Mucosa of rectum (tissue), 2 donors: ENCODE data around the gene DAW1.
"Not testable (repeated sequence)": the region's sequence is repeated elsewhere in the genome, so short reads cannot be mapped to it uniquely, and the experiment has no call there.

Source experiments
- H3K27ac ChIP-seq, 2 donors: one replicate each; pipeline ENCODE4 v1.7.0; 2013; ENCODE audit warnings: inconsistent platforms in 2 of 2, low read depth in 2 of 2, low read length in 2 of 2
- H3K27me3 ChIP-seq, 2 donors: one replicate each; pipeline ENCODE4 v1.7.0; 2013; ENCODE audit warnings: low read length in 2 of 2; ENCODE audit not compliant: control insufficient read depth in 2 of 2, insufficient read depth in 2 of 2
- H3K36me3 ChIP-seq, 2 donors: one replicate each; pipeline ENCODE4 v1.7.0; 2013; ENCODE audit warnings: low read length in 2 of 2; ENCODE audit not compliant: control insufficient read depth in 2 of 2, insufficient read depth in 2 of 2
- H3K4me1 ChIP-seq, 2 donors: one replicate each; pipeline ENCODE4 v1.7.0; 2013; ENCODE audit warnings: low read length in 2 of 2, mild to moderate bottlenecking in 1 of 2; ENCODE audit not compliant: control insufficient read depth in 2 of 2, insufficient read depth in 2 of 2
- H3K4me3 ChIP-seq, 2 donors: one replicate each; pipeline ENCODE4 v1.7.0; 2013; ENCODE audit warnings: low read length in 2 of 2
- H3K9ac ChIP-seq, 2 donors: one replicate each; pipeline ENCODE4 v1.7.0; 2013; ENCODE audit warnings: low read length in 2 of 2, low read depth in 1 of 2, mild to moderate bottlenecking in 1 of 2
- H3K9me3 ChIP-seq, 2 donors: one replicate each; pipeline ENCODE4 v1.7.0; 2013; ENCODE audit warnings: low read length in 2 of 2; ENCODE audit not compliant: control insufficient read depth in 2 of 2
- donor health status: healthy.
- donor health status: Normal muscosa, but diverticular disease.

The DAW1 gene

GRCh38 chr2:227906991-227907390 lies 35.6 kb downstream of the DAW1 start:
- Histone ChIP-seq H3K9me3 (no peaks in the 10 kb centered on the region), H3K4me1 (no peaks in the 10 kb centered on the region), H3K27ac (no peak overlapping the region), H3K4me3 (no peak overlapping the region), H3K9ac (no peak overlapping the region), H3K27me3 (no peaks in the 10 kb centered on the region), H3K36me3 (no peaks in the 10 kb centered on the region)

GRCh38 chr2:227908266-227909054 lies 37.0 kb downstream of the DAW1 start:
- H3K36me3 ChIP-seq = no peaks in the 10 kb centered on the region
- no peaks in the 10 kb centered on the region for H3K4me1 ChIP-seq
- H3K27ac ChIP-seq = no peak overlapping the region
- no peak overlapping the region for H3K4me3 ChIP-seq
- H3K9me3 ChIP-seq = no peaks in the 10 kb centered on the region
- H3K9ac ChIP-seq = no peak overlapping the region
- H3K27me3 ChIP-seq = no peaks in the 10 kb centered on the region

GRCh38 chr2:227914362-227914761 lies 42.9 kb downstream of the DAW1 start:
- H3K27ac ChIP-seq = no peak overlapping the region
- no peak overlapping the region for H3K4me3 ChIP-seq
- no peaks in the 10 kb centered on the region for H3K36me3 ChIP-seq
- no peaks in the 10 kb centered on the region for H3K27me3 ChIP-seq
- H3K4me1 ChIP-seq = no peaks in the 10 kb centered on the region
- no peak overlapping the region for H3K9ac ChIP-seq
- H3K9me3 ChIP-seq = no peaks in the 10 kb centered on the region

GRCh38 chr2:227921648-227922047 lies 50.2 kb downstream of the DAW1 start:
- Histone ChIP-seq H3K27me3 (no peaks in the 10 kb centered on the region), H3K4me3 (no peak overlapping the region), H3K27ac (no peak overlapping the region), H3K9ac (no peak overlapping the region), H3K36me3 (no peaks in the 10 kb centered on the region), H3K9me3 (no peaks in the 10 kb centered on the region), H3K4me1 (peaks cover 0 to 2% of the 10 kb centered on the region in 2 donors)

GRCh38 chr2:227932001-227932400 lies 60.6 kb downstream of the DAW1 start:
- no peak overlapping the region for H3K4me3 ChIP-seq
- H3K9me3 ChIP-seq = peaks cover 2 to 4% of the 10 kb centered on the region in 2 donors
- H3K27ac ChIP-seq = no peak overlapping the region
- H3K4me1 ChIP-seq = no peaks in the 10 kb centered on the region
- no peaks in the 10 kb centered on the region for H3K36me3 ChIP-seq
- H3K27me3 ChIP-seq = no peaks in the 10 kb centered on the region
- no peak overlapping the region for H3K9ac ChIP-seq

GRCh38 chr2:227932403-227932802 lies 61.0 kb downstream of the DAW1 start:
- Histone ChIP-seq H3K36me3 (no peaks in the 10 kb centered on the region), H3K9ac (no peak overlapping the region), H3K4me3 (no peak overlapping the region), H3K27me3 (no peaks in the 10 kb centered on the region), H3K9me3 (peaks cover 0 to 3% of the 10 kb centered on the region in 2 donors), H3K4me1 (no peaks in the 10 kb centered on the region), H3K27ac (no peak overlapping the region)

- Histone ChIP-seq H3K27me3 (no peaks in the 10 kb centered on the region), H3K4me3 (no peak overlapping the region), H3K9ac (no peak overlapping the region), H3K4me1 (no peaks in the 10 kb centered on the region), H3K27ac (no peak overlapping the region), H3K36me3 (no peaks in the 10 kb centered on the region), H3K9me3 (no peaks in the 10 kb centered on the region)
Observed at GRCh38 chr2:227933884-227934283, 62.5 kb downstream of the DAW1 start.

- not testable (repeated sequence) for H3K9ac ChIP-seq, H3K27me3 ChIP-seq, H3K36me3 ChIP-seq, H3K27ac ChIP-seq, H3K4me1 ChIP-seq, H3K4me3 ChIP-seq, H3K9me3 ChIP-seq
Observed at GRCh38 chr2:227936249-227936648, 64.8 kb downstream of the DAW1 start.

GRCh38 chr2:227939271-227940027 lies 68.0 kb downstream of the DAW1 start:
- Histone ChIP-seq H3K27ac (no peak overlapping the region), H3K9me3 (no peaks in the 10 kb centered on the region), H3K27me3 (no peaks in the 10 kb centered on the region), H3K4me1 (no peaks in the 10 kb centered on the region), H3K9ac (no peak overlapping the region), H3K36me3 (no peaks in the 10 kb centered on the region), H3K4me3 (no peak overlapping the region)

GRCh38 chr2:227942021-227942420 lies 70.6 kb downstream of the DAW1 start:
- Histone ChIP-seq H3K9me3 (no peaks in the 10 kb centered on the region), H3K27ac (no peak overlapping the region), H3K9ac (no peak overlapping the region), H3K36me3 (no peaks in the 10 kb centered on the region), H3K4me1 (no peaks in the 10 kb centered on the region), H3K27me3 (no peaks in the 10 kb centered on the region), H3K4me3 (no peak overlapping the region)
